Upper lobe of left lung (tissue), 6 donors: Measurements from ENCODE around the gene ZFP91. TPM values are rescaled to one million over a fixed set of nuclear protein-coding genes. Genes with fewer than 3 reads are reported as not detected.
A peak's percentile ranks its signal among the peaks of the same experiment; 100 is the strongest.

Experiments
- ATAC-seq, 2 donors: fragments of 200-7000 bp; cut with Tn5 transposase; one replicate each; pipeline ENCODE4 v1.9.1; 2022; ENCODE audit warnings: mild to moderate bottlenecking in 2 of 2, moderate library complexity in 2 of 2; ENCODE audit not compliant: low FRiP score in 2 of 2
- DNase-seq, 2 donors: peaks; one replicate each; pipeline ENCODE4 v3.0.0-alpha.2; 2019 to 2020
- H3K27ac ChIP-seq, 4 donors: fragments of 200-600 bp; sonication (generic); one replicate each; pipeline ENCODE4 v1.5.1; 2016 to 2019
- H3K27me3 ChIP-seq, 4 donors: fragments of 200-600 bp; sonication (generic); one replicate each; pipeline ENCODE4 v1.5.1; 2017 to 2019
- H3K36me3 ChIP-seq, 4 donors: fragments of 200-600 bp; sonication (generic); one replicate each; pipeline ENCODE4 v1.5.1; 2016 to 2019
- H3K4me1 ChIP-seq, 4 donors: fragments of 200-600 bp; sonication (generic); one replicate each; pipeline ENCODE4 v1.5.1; 2018 to 2019
- H3K4me3 ChIP-seq, 4 donors: fragments of 200-600 bp; sonication (generic); one replicate each; pipeline ENCODE4 v1.5.1; 2017 to 2019; ENCODE audit warnings: mild to moderate bottlenecking in 2 of 4, moderate library complexity in 1 of 4
- H3K9me3 ChIP-seq, 4 donors: fragments of 200-600 bp; sonication (generic); one replicate each; pipeline ENCODE4 v1.5.1; 2018 to 2019
- CTCF ChIP-seq, 6 experiments: fragments of 450-650 bp in 4 of 6; fragments of 200-600 bp in 2 of 6; sonication (generic) in 2 of 6; IDR thresholded peaks; one replicate each; pipeline ENCODE4 v1.5.1; 2016 to 2019; ENCODE audit warnings: antibody characterized with exemption in 6 of 6
- EP300 ChIP-seq, 4 donors: sonication (generic); formaldehyde crosslinking; IDR thresholded peaks; one replicate each; pipeline ENCODE4 v1.5.1; 2017; ENCODE audit warnings: antibody characterized with exemption in 4 of 4, control low read depth in 2 of 4
- POLR2A ChIP-seq, 4 donors: fragments of 450-650 bp; IDR thresholded peaks; one replicate each; pipeline ENCODE4 v1.5.1; 2016 to 2017; ENCODE audit warnings: antibody characterized with exemption in 4 of 4, mild to moderate bottlenecking in 2 of 4
- POLR2AphosphoS5 ChIP-seq, 2 donors: sonication (generic); formaldehyde crosslinking; IDR thresholded peaks; one replicate each; pipeline ENCODE4 v1.5.1; 2017; ENCODE audit warnings: antibody characterized with exemption in 2 of 2
- WGBS, 2 donors: methylation state at CpG; one replicate each; pipeline ENCODE4 v1.1.5; 2017 to 2018; 5-methylcytosine and 5-hydroxymethylcytosine counted together
- total RNA-seq, 6 donors: library from RNA; depleted of rRNA in 4 of 6; stranded (reverse); fragments of >200 nt in 4 of 6; gene quantifications; one replicate each; pipeline versions ENCODE4 v1.1.0 to v1.2.1, GENCODE V29; 2016 to 2021
- donor health status: DM: no; HTN: no; CAD: no; lungs with moderate emphysema.
- donor health status: DM: no; HTN: yes; CAD: no; lungs with severe emphysema.

The ZFP91 gene
- 10 to 100 TPM; 21.0 to 53.2 (median 40.9) TPM for total RNA-seq

GRCh38 chr11:58578635-58579191, at the start of gene ZFP91:
Gene ZFP91, plus strand, starts transcription at chr11:58579063. Its CDS starts 219 bp downstream, at chr11:58579282.
- no peaks in the 10 kb centered on the region for H3K27me3 ChIP-seq

DNA sequence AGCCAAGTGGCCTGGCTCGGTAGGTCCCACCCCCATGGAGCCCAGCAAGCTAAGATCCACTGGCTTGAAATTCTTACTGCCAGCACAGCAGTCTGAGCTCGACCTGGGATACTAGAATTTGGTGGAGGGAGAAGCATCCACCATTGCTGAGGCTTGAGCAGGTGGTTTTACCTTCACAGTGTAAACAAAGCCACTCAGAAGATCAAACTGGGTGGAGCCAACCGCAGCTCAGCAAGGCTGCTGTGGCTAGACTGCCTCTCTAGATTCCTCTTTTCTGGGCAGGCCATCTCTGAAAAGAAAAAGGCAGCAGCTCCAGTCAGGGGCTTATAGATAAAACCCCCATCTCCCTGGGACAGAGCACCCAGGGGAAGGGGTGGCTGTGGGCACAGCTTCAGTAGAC, 48.6 kb upstream of the ZFP91 start:
- no peak overlapping the region for H3K27ac ChIP-seq
- no peak overlapping the region for H3K4me3 ChIP-seq
- ATAC-seq: no peak
- DNase-seq: no peak
- peaks cover 0 to 42% (median 32%) of the 10 kb centered on the region in 4 donors for H3K36me3 ChIP-seq
- H3K27me3 ChIP-seq: no peaks in the 10 kb centered on the region
- TF ChIP-seq POLR2AphosphoS5 (IDR thresholded peaks at IDR 0.05) (no peak), EP300 (IDR thresholded peaks at IDR 0.05) (no peak), POLR2A (IDR thresholded peaks at IDR 0.05) (no peak), CTCF (IDR thresholded peaks at IDR 0.05) (no peak)
- H3K9me3 ChIP-seq: no peaks in the 10 kb centered on the region
- H3K4me1 ChIP-seq: peaks cover 1 to 22% (median 11%) of the 10 kb centered on the region in 4 donors
- 80 to 89% methylated on average over 3 of the region's 3 CpGs for WGBS, 2 donors

More at GRCh38 chr11:58578635-58579191, at the start of gene ZFP91:
- TF ChIP-seq CTCF (IDR thresholded peaks at IDR 0.05): peak in 1 of 6 experiments; percentile 22
- TF ChIP-seq POLR2A (IDR thresholded peaks at IDR 0.05): peak in 3 of 4 donors; percentile 76 to 81 (median 79)
- peak; percentile 83 to 89 for TF ChIP-seq POLR2AphosphoS5 (IDR thresholded peaks at IDR 0.05)
- TF ChIP-seq EP300 (IDR thresholded peaks at IDR 0.05): peak in 1 of 4 donors; percentile 22
- Histone ChIP-seq H3K9me3 (no peaks in the 10 kb centered on the region), H3K36me3 (no peaks in the 10 kb centered on the region), H3K4me1 (peaks cover 49 to 63% (median 55%) of the 10 kb centered on the region in 4 donors), H3K27ac (peak within 1 kb of the TSS; percentile 95 to 100 (median 99)), H3K4me3 (peak within 1 kb of the TSS; percentile 61 to 98 (median 90))
- peak; percentile 98 for DNase-seq
- peak; percentile 90 to 97 for ATAC-seq
- 0% methylated on average over 24 to 35 of the region's 51 CpGs for WGBS, 2 donors

- peaks cover 0 to 42% (median 31%) of the 10 kb centered on the region in 4 donors for H3K36me3 ChIP-seq
- H3K4me3 ChIP-seq: no peak overlapping the region
- no peaks in the 10 kb centered on the region for H3K27me3 ChIP-seq
- no peak overlapping the region for H3K27ac ChIP-seq
- no peaks in the 10 kb centered on the region for H3K9me3 ChIP-seq
- WGBS, 2 donors: 97 to 99% methylated on average over 6 to 23 of the region's 25 CpGs
- H3K4me1 ChIP-seq: peaks cover 0 to 9% (median 0%) of the 10 kb centered on the region in 4 donors
- no peak for ATAC-seq
- peak in 1 of 2 donors; percentile 75 for DNase-seq
- no peak for TF ChIP-seq POLR2A (IDR thresholded peaks at IDR 0.05)
- no peak for TF ChIP-seq POLR2AphosphoS5 (IDR thresholded peaks at IDR 0.05)
- no peak for TF ChIP-seq CTCF (IDR thresholded peaks at IDR 0.05)
- TF ChIP-seq EP300 (IDR thresholded peaks at IDR 0.05): no peak
Observed at GRCh38 chr11:58531865-58532341, 47.0 kb upstream of the ZFP91 start.

DNA sequence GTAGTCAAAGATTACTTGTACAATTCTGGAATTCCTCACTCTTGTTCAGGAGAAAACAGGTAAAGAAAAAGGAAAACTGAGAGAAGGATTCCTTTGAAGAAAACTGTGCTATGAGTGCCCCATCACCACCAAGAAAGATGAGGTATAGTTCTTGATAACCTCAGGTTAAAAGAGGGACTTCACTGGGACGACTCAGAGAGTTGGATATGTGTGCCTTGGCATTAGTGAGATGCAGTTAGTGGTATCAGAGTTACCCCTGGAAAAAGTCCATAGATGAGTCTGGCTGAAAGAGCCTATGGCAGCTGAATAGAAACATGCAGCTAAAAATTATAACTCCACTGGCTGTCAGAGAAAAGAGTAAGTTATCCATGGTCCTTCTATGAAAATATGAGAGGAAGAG, 32.0 kb upstream of the ZFP91 start:
- Histone ChIP-seq H3K4me1 (no peaks in the 10 kb centered on the region), H3K27me3 (no peaks in the 10 kb centered on the region), H3K27ac (no peak overlapping the region), H3K9me3 (no peaks in the 10 kb centered on the region), H3K4me3 (no peak overlapping the region), H3K36me3 (peaks cover 26 to 69% (median 35%) of the 10 kb centered on the region in 4 donors)
- no peak for ATAC-seq
- 94 to 95% methylated on average over 1 of the region's 1 CpG for WGBS, 2 donors
- no peak for DNase-seq
- TF ChIP-seq EP300 (IDR thresholded peaks at IDR 0.05): no peak
- TF ChIP-seq CTCF (IDR thresholded peaks at IDR 0.05): no peak
- no peak for TF ChIP-seq POLR2A (IDR thresholded peaks at IDR 0.05)
- TF ChIP-seq POLR2AphosphoS5 (IDR thresholded peaks at IDR 0.05): no peak
